ENCODE measurements around the gene UROC1. TPM values are rescaled to one million over a fixed set of nuclear protein-coding genes. Genes with fewer than 3 reads are reported as not detected.

The UROC1 gene
- total RNA-seq, 1 experiment from 2014 or later: not detected

DNA sequence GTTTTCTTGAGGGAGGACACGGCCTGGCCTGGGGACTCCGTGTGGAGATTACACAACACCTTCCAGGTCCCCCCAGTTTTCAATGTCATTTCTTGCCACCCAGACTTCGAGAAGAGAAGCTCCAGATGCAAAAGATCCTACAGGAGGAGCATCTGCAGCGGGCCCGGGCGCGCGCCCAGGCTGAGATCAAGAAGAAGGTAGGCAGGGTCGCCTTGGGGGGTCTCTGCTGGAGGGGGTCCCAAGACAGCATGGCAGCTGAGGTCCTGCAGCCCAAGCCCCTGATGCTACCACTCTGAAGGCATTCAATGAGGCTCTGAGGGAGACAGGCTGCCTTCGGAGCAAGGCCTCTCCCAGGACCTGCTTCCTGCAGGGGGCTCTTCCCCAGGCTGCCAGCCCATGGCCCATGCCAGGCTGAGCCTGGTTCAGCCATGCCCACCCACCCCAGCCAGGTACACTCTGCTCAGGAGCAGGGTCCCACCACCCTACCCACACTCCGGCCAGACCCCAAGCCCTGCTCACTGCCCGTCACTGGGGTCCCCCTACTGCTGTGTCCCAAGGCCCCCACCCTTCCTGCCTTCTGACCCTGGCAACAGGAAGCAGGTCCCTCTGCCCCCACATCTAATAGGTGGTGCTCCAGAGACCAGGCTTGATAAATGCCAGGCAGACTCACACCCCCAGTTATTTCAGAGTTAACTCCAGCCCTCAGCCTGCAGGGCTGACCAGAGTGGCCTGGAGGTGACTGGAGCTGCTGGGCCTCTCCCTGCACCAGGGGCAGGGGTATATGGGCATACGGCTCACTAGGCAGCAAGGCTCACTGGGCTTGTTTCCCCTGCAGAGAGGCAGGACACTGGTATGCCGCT, 81.9 kb downstream of the UROC1 start:
- WGBS (ENCODE audit: extremely low coverage, insufficient read length, low lambda C conversion rate): no CpG with 5 or more reads among the region's 14 CpGs
- Histone ChIP-seq H3K14ac (ENCODE audit: insufficient read depth, low read length) (no peak overlapping the region; the same call in 1 of the 2 replicates), H3K79me1 (ENCODE audit: insufficient read depth, low read depth, low read length, poor library complexity, severe bottlenecking) (no peaks in the 10 kb centered on the region), H3K4me1 (ENCODE audit: insufficient read depth, low read length) (no peaks in the 10 kb centered on the region), H4K20me1 (ENCODE audit: control insufficient read depth, insufficient read depth, insufficient read length) (no peaks in the 10 kb centered on the region), H3K79me2 (ENCODE audit: insufficient read depth, low read length) (no peaks in the 10 kb centered on the region), H4K8ac (replicated peaks; ENCODE audit: insufficient read length, low read depth, low read length) (no peak overlapping the region), H3K4ac (ENCODE audit: low read depth, low read length) (no peak overlapping the region), H3K56ac (ENCODE audit: insufficient read length, low read depth, low read length) (no peak overlapping the region), H3K27me3 (ENCODE audit: insufficient read depth, low read length) (no peaks in the 10 kb centered on the region), H3K23me2 (ENCODE audit: insufficient read length, low read depth, low read length, poor library complexity, severe bottlenecking) (no peaks in the 10 kb centered on the region), H2AK5ac (ENCODE audit: insufficient read length, low read length) (no peak overlapping the region), H2BK15ac (ENCODE audit: low read depth, low read length) (no peak overlapping the region), H2BK12ac (ENCODE audit: insufficient read length, low read depth, low read length) (no peak overlapping the region), H3K23ac (ENCODE audit: insufficient read length, low read depth, low read length) (no peak overlapping the region), H3K18ac (ENCODE audit: insufficient read length, low read depth, low read length) (no peak overlapping the region), H3K27ac (ENCODE audit: insufficient read length, low read depth, low read length) (no peak overlapping the region), H2AFZ (ENCODE audit: low read length) (no peak overlapping the region), H3T11ph (ENCODE audit: low read length) (no peak overlapping the region), H2BK5ac (ENCODE audit: insufficient read length, low read length) (no peak overlapping the region), H3K4me2 (ENCODE audit: insufficient read depth, insufficient read length, low read length) (no peak overlapping the region), H2BK20ac (ENCODE audit: low read depth, low read length, poor library complexity, severe bottlenecking) (no peak overlapping the region), H3K9ac (ENCODE audit: extremely low read depth, insufficient read length, low read length) (no peak overlapping the region), H4K5ac (ENCODE audit: insufficient read length, low read depth, low read length) (no peak overlapping the region), H3K9me3 (ENCODE audit: control insufficient read depth, low read depth, low read length) (no peaks in the 10 kb centered on the region), H4K91ac (ENCODE audit: insufficient read length, low read depth, low read length) (no peak overlapping the region), H2BK120ac (ENCODE audit: low read depth, low read length, poor library complexity, severe bottlenecking) (no peak overlapping the region)
- Mint-ChIP-seq H3K27ac (peak overlapping the region in 1 of 3 experiments; percentile 84; a peak in 1 of 7 replicates), H3K36me3 (ENCODE audit: insufficient read depth in 1 of 3, low read depth in 3 of 3) (peaks cover 2 to 35% (median 28%) of the 10 kb centered on the region in 3 experiments; a peak in 6 of 7 replicates), H3K9me3 (no peaks in the 10 kb centered on the region), H3K27me3 (ENCODE audit: low read depth) (peaks cover 2% of the 10 kb centered on the region; the same call in 1 of the 2 replicates), H3K4me3 (no peak overlapping the region), H3K4me1 (peaks cover 12 to 18% of the 10 kb centered on the region in 2 experiments)
- TF ChIP-seq, protein P1, sequence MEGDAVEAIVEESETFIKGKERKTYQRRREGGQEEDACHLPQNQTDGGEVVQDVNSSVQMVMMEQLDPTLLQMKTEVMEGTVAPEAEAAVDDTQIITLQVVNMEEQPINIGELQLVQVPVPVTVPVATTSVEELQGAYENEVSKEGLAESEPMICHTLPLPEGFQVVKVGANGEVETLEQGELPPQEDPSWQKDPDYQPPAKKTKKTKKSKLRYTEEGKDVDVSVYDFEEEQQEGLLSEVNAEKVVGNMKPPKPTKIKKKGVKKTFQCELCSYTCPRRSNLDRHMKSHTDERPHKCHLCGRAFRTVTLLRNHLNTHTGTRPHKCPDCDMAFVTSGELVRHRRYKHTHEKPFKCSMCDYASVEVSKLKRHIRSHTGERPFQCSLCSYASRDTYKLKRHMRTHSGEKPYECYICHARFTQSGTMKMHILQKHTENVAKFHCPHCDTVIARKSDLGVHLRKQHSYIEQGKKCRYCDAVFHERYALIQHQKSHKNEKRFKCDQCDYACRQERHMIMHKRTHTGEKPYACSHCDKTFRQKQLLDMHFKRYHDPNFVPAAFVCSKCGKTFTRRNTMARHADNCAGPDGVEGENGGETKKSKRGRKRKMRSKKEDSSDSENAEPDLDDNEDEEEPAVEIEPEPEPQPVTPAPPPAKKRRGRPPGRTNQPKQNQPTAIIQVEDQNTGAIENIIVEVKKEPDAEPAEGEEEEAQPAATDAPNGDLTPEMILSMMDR (conservative IDR thresholded peaks at IDR 0.05): no peak
- DNase-seq: no peak
